Tibial artery (tissue), 4 donors: ENCODE data around the gene RRAS2.

Experiments
- DNase-seq, 2 donors: peaks; one replicate each; pipeline ENCODE4 v3.0.0-alpha.2; 2019
- H3K27ac ChIP-seq, 2 donors: fragments of 200-600 bp; sonication (generic) in 1 of 2; 1 replicate in 1 of 2; 2 replicates in 1 of 2; pipeline ENCODE4 v1.5.1; 2018 to 2019; ENCODE audit warnings: mild to moderate bottlenecking in 1 of 2
- H3K27me3 ChIP-seq, 2 donors: fragments of 200-600 bp; sonication (generic) in 1 of 2; one replicate each; pipeline versions ENCODE4 v1.5.1 to v1.6.0; 2016 to 2019
- H3K36me3 ChIP-seq, 3 donors: fragments of 200-600 bp; sonication (generic) in 2 of 3; one replicate each; pipeline ENCODE4 v1.5.1; 2016 to 2019; ENCODE audit warnings: mild to moderate bottlenecking in 2 of 3
- H3K4me1 ChIP-seq, 4 donors: fragments of 200-600 bp; sonication (generic) in 2 of 4; 1 replicate in 3 of 4; 2 replicates in 1 of 4; pipeline ENCODE4 v1.5.1; 2016 to 2019
- H3K4me3 ChIP-seq, 2 donors: fragments of 200-600 bp; sonication (generic) in 1 of 2; 1 replicate in 1 of 2; 2 replicates in 1 of 2; pipeline ENCODE4 v1.5.1; 2018 to 2019; ENCODE audit warnings: mild to moderate bottlenecking in 2 of 2
- H3K9me3 ChIP-seq, 3 donors: fragments of 200-600 bp; sonication (generic) in 1 of 3; one replicate each; pipeline ENCODE4 v1.5.1; 2016 to 2019
- CTCF ChIP-seq, 2 experiments: fragments of 200-600 bp in 1 of 2; fragments of 450-650 bp in 1 of 2; IDR thresholded peaks; one replicate each; pipeline ENCODE4 v1.5.1; 2017 to 2019; ENCODE audit warnings: antibody characterized with exemption in 2 of 2, mild to moderate bottlenecking in 1 of 2, moderate library complexity in 1 of 2
- intact Hi-C: fragments of 100-400 bp; cut with DNase I; formaldehyde crosslinking; loops from one replicate; pipeline ENCODE4 v1.15.0; 2023; ENCODE audit warnings: low total_unique reads

Gene RRAS2

GRCh38 chr11:14235701-14236100 is 123.3 kb downstream of the RRAS2 start:
- Histone ChIP-seq H3K27me3 (peaks cover 0 to 10% of the 10 kb centered on the region in 2 donors), H3K36me3 (no peaks in the 10 kb centered on the region), H3K9me3 (no peaks in the 10 kb centered on the region), H3K4me3 (no peak overlapping the region), H3K27ac (no peak overlapping the region), H3K4me1 (no peaks in the 10 kb centered on the region)
- no peak for DNase-seq
- intact Hi-C loops, result no loop called here
- no peak for TF ChIP-seq CTCF (IDR thresholded peaks at IDR 0.05)

GRCh38 chr11:14234446-14234845 is 124.5 kb downstream of the RRAS2 start:
- no peaks in the 10 kb centered on the region for H3K4me1 ChIP-seq
- no peak for DNase-seq
- H3K27me3 ChIP-seq, result peaks cover 0 to 10% of the 10 kb centered on the region in 2 donors
- H3K36me3 ChIP-seq, result no peaks in the 10 kb centered on the region
- TF ChIP-seq CTCF (IDR thresholded peaks at IDR 0.05), result no peak
- intact Hi-C loops, result no loop called here
- no peaks in the 10 kb centered on the region for H3K9me3 ChIP-seq
- H3K27ac ChIP-seq, result no peak overlapping the region
- no peak overlapping the region for H3K4me3 ChIP-seq

GRCh38 chr11:14232652-14233051 is 126.3 kb downstream of the RRAS2 start:
- peaks cover 0 to 10% of the 10 kb centered on the region in 2 donors for H3K27me3 ChIP-seq
- H3K36me3 ChIP-seq, result no peaks in the 10 kb centered on the region

GRCh38 chr11:14230407-14230806 is 128.6 kb downstream of the RRAS2 start:
- no peak for DNase-seq
- intact Hi-C loops, result no loop called here
- Histone ChIP-seq H3K27me3 (peaks cover 0 to 10% of the 10 kb centered on the region in 2 donors), H3K9me3 (peaks cover 0 to 5% (median 0%) of the 10 kb centered on the region in 3 donors), H3K27ac (no peak overlapping the region), H3K36me3 (no peaks in the 10 kb centered on the region), H3K4me3 (no peak overlapping the region), H3K4me1 (no peaks in the 10 kb centered on the region)
- no peak for TF ChIP-seq CTCF (IDR thresholded peaks at IDR 0.05)

More at GRCh38 chr11:14232652-14233051, 126.3 kb downstream of the RRAS2 start:
- H3K27ac ChIP-seq, result no peak overlapping the region
- intact Hi-C loops, result no loop called here
- no peak overlapping the region for H3K4me3 ChIP-seq
- DNase-seq, result no peak
- TF ChIP-seq CTCF (IDR thresholded peaks at IDR 0.05), result no peak
- H3K9me3 ChIP-seq, result no peaks in the 10 kb centered on the region
- no peaks in the 10 kb centered on the region for H3K4me1 ChIP-seq

GRCh38 chr11:14229472-14229871 is 129.5 kb downstream of the RRAS2 start:
- no peaks in the 10 kb centered on the region for H3K36me3 ChIP-seq
- intact Hi-C loops, result no loop called here
- H3K27ac ChIP-seq, result no peak overlapping the region
- H3K27me3 ChIP-seq, result peaks cover 0 to 10% of the 10 kb centered on the region in 2 donors
- H3K4me1 ChIP-seq, result no peaks in the 10 kb centered on the region
- TF ChIP-seq CTCF (IDR thresholded peaks at IDR 0.05), result no peak
- no peak overlapping the region for H3K4me3 ChIP-seq
- peaks cover 0 to 5% (median 0%) of the 10 kb centered on the region in 3 donors for H3K9me3 ChIP-seq
- no peak for DNase-seq

GRCh38 chr11:14228356-14228755 is 130.6 kb downstream of the RRAS2 start:
- no peak for TF ChIP-seq CTCF (IDR thresholded peaks at IDR 0.05)

More at GRCh38 chr11:14228356-14228755, 130.6 kb downstream of the RRAS2 start:
- Histone ChIP-seq H3K4me1 (no peaks in the 10 kb centered on the region), H3K27me3 (peaks cover 0 to 10% of the 10 kb centered on the region in 2 donors), H3K27ac (no peak overlapping the region), H3K4me3 (no peak overlapping the region), H3K36me3 (no peaks in the 10 kb centered on the region), H3K9me3 (peaks cover 0 to 5% (median 0%) of the 10 kb centered on the region in 3 donors)
- intact Hi-C loops, result no loop called here
- DNase-seq, result no peak
